Measurements from ENCODE around the gene KHK. TPM values are rescaled to one million over a fixed set of nuclear protein-coding genes. Genes with fewer than 3 reads are reported as not detected.
A peak's percentile ranks its signal among the peaks of the same experiment; 100 is the strongest.

The KHK gene
- total RNA-seq, 6 experiments from 2014 or later = 101 to 283 (median 206) TPM

DNA sequence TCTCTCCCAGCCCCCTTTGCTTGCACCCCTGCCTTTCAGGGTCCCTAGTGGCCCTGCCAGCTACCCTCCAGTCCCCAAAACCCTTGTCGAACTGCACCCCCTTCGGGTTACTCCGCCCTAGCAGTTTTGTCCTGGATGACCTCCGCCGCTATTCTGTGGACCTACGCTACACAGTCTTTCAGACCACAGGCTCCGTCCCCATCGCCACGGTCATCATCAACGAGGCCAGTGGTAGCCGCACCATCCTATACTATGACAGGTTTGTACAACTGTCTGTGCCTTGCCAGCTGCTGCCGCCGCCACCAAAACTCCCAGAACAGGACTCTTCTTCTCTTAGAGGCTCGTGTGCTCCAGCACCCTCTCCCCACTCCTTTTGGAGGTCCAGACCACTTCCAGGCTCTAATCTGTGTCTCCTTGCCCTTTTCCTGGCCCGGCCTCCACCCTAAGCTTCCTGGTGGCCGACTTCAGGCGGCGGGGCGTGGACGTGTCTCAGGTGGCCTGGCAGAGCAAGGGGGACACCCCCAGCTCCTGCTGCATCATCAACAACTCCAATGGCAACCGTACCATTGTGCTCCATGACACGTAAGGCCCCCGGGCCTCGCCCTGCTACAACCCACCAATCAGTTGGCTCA is 7.9 kb downstream of the KHK start:
- H3K27ac ChIP-seq = peak overlapping the region; percentile 52 to 90 (median 78)

GRCh38 chr2:27095427-27095744 is 8.8 kb downstream of the KHK start:
- Histone ChIP-seq H3K4me3 (no peak overlapping the region), H3K27me3 (no peaks in the 10 kb centered on the region), H3K27ac (peak overlapping the region; percentile 7 to 90 (median 78)), H3K4me1 (peaks cover 0 to 65% (median 20%) of the 10 kb centered on the region in 4 donors), H3K9me3 (no peaks in the 10 kb centered on the region), H3K36me3 (peaks cover 0 to 32% (median 14%) of the 10 kb centered on the region in 4 donors)
- DNase-seq (no peak), ATAC-seq (no peak)
- TF ChIP-seq POLR2A (IDR thresholded peaks at IDR 0.05) (no peak), CTCF (IDR thresholded peaks at IDR 0.05) (no peak)
- 40% methylated on average over 2 of the region's 2 CpGs for WGBS (ENCODE audit: insufficient coverage, low coverage, low lambda C conversion rate, missing lambda C conversion rate)
- intact Hi-C loops (cut with DNase I) = loop anchor here (10.0 kb wide), 3 partner anchors 99 to 199 kb away; partner anchors contain the start of gene DNAJC5G (in 1 of the 2)

More for the DNA sequence above, 7.9 kb downstream of the KHK start:
- ATAC-seq (peak in 1 of 4 donors; percentile 2), DNase-seq (no peak)
- H3K4me1 ChIP-seq = peaks cover 0 to 70% (median 23%) of the 10 kb centered on the region in 4 donors
- TF ChIP-seq POLR2A (IDR thresholded peaks at IDR 0.05) (no peak), CTCF (IDR thresholded peaks at IDR 0.05) (no peak)
- intact Hi-C loops (cut with DNase I) = loop anchor here (10.0 kb wide), 3 partner anchors 100 to 200 kb away; partner anchors contain the start of gene DNAJC5G (in 1 of the 2)
- H3K4me3 ChIP-seq = peak overlapping the region in 2 of 3 donors; percentile 41 to 45
- H3K36me3 ChIP-seq = peaks cover 0 to 24% (median 12%) of the 10 kb centered on the region in 4 donors
- H3K9me3 ChIP-seq = no peaks in the 10 kb centered on the region
- WGBS (ENCODE audit: insufficient coverage, low coverage, low lambda C conversion rate, missing lambda C conversion rate) = 65% methylated on average over 12 of the region's 24 CpGs
- H3K27me3 ChIP-seq = no peaks in the 10 kb centered on the region

DNA sequence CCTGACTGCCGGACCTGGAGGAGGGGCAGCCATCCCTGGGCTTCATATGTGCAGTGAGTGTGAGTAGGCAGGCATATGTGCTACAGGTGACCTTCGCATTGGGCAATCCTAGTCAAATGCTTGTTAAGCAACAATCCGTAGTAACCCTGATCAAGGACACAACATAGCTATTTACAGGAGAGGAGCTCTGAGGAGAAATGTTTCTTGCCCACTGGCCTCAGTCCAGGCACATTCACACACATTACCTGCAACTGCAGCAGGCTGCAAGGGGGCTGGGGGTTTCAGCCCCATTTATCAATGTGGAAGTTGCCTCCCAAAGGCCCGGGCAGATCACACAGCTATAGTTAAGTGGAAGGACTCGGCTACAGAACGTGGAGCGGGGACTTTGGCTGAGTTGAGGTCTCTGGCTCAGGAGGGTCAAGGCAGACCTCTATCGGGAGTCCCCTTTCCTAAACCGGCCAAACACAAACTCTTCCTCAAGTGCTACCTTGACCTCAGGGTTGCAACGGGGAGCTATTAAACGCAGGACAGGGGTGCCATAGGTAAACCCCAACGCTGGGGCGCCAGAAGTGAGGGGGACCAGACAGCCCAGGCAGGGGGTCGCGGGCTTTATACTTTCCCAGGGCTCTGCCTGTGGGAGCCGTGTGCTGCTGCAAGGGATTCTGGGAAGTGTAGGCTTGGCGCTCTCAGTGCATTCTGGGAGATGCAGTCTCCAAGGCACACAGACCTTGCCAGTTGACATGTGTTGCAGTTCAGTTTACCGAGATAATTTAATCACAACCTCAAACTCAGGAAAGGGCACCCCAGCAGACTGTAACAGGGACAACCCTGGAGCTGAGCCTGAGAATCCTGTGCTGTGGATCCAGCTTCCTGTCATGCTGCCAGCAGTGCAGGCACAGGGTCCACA is 9.4 kb downstream of the KHK start:
- intact Hi-C loops (cut with DNase I) = loop anchor here (10.0 kb wide), 3 partner anchors 99 to 199 kb away; partner anchors contain the start of gene DNAJC5G (in 1 of the 2)
- TF ChIP-seq POLR2A (IDR thresholded peaks at IDR 0.05) (peak; percentile 46), CTCF (IDR thresholded peaks at IDR 0.05) (no peak)
- WGBS (ENCODE audit: insufficient coverage, low coverage, low lambda C conversion rate, missing lambda C conversion rate) = 13% methylated on average over 11 of the region's 18 CpGs

DNA sequence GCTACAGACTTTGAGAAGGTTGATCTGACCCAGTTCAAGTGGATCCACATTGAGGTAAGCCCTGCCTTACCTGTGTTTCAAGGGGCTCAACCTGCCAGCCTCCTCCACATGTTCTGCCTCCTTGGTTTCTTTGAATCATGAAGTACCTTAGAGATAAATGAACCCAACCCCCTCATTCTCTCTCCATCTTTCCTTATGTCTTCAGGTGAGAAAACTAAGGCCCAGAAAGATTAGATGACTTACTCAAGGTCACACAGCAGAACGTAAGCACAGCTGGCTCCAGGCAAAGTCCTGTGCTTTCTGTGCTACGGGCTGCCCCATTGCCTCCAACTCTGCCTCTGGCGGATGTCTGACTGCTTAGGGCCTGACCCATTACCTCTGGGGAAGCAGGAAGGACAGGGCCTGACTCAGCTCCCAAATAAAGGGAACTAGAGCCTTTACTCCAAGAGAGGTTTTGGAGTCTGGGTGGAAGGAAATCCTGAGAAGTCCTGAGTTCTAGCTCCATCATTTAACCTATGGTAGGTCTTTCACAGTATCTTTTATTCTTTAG is 10.3 kb downstream of the KHK start:
- Histone ChIP-seq H3K27ac (peak overlapping the region in 1 of 3 donors; percentile 90), H3K4me3 (no peak overlapping the region), H3K36me3 (peaks cover 0 to 38% (median 15%) of the 10 kb centered on the region in 4 donors), H3K4me1 (peaks cover 0 to 50% (median 20%) of the 10 kb centered on the region in 4 donors), H3K27me3 (no peaks in the 10 kb centered on the region), H3K9me3 (no peaks in the 10 kb centered on the region)
- DNase-seq = no peak
- intact Hi-C loops (cut with DNase I) = loop anchor here (10.0 kb wide), 3 partner anchors 98 to 198 kb away; partner anchors contain the start of gene DNAJC5G (in 1 of the 2)
- no peak for ATAC-seq
- TF ChIP-seq CTCF (IDR thresholded peaks at IDR 0.05) (no peak), POLR2A (IDR thresholded peaks at IDR 0.05) (no peak)
- WGBS (ENCODE audit: insufficient coverage, low coverage, low lambda C conversion rate, missing lambda C conversion rate) = 20% methylated on average over 3 of the region's 3 CpGs

More for the DNA sequence above, 9.4 kb downstream of the KHK start:
- Histone ChIP-seq H3K9me3 (no peaks in the 10 kb centered on the region), H3K27ac (peak overlapping the region; percentile 7 to 90 (median 78)), H3K4me3 (peak overlapping the region; percentile 12 to 47 (median 29)), H3K27me3 (no peaks in the 10 kb centered on the region), H3K36me3 (peaks cover 0 to 38% (median 15%) of the 10 kb centered on the region in 4 donors), H3K4me1 (peaks cover 0 to 58% (median 20%) of the 10 kb centered on the region in 4 donors)
- ATAC-seq (peak; percentile 47 to 66 (median 61)), DNase-seq (peak; percentile 67 to 90 (median 82))
